Renal pelvis (tissue), 4 donors: ENCODE results near the gene FAAP100. TPM values are rescaled to one million over a fixed set of nuclear protein-coding genes. Genes with fewer than 3 reads are reported as not detected.

ENCODE experiments used
- DNase-seq: peaks from one replicate; pipeline ENCODE4 v3.0.0-alpha.2; 2013
- polyA plus RNA-seq, 3 donors: library from polyadenylated mRNA; unstranded; fragments of 120-200 nt; gene quantifications; one replicate each; pipeline ENCODE4 v1.2.1, GENCODE V29; 2013; ENCODE audit not compliant: insufficient read length in 3 of 3

Gene FAAP100
- polyA plus RNA-seq, 3 donors = 27.1 to 40.7 (median 30.0) TPM

DNA sequence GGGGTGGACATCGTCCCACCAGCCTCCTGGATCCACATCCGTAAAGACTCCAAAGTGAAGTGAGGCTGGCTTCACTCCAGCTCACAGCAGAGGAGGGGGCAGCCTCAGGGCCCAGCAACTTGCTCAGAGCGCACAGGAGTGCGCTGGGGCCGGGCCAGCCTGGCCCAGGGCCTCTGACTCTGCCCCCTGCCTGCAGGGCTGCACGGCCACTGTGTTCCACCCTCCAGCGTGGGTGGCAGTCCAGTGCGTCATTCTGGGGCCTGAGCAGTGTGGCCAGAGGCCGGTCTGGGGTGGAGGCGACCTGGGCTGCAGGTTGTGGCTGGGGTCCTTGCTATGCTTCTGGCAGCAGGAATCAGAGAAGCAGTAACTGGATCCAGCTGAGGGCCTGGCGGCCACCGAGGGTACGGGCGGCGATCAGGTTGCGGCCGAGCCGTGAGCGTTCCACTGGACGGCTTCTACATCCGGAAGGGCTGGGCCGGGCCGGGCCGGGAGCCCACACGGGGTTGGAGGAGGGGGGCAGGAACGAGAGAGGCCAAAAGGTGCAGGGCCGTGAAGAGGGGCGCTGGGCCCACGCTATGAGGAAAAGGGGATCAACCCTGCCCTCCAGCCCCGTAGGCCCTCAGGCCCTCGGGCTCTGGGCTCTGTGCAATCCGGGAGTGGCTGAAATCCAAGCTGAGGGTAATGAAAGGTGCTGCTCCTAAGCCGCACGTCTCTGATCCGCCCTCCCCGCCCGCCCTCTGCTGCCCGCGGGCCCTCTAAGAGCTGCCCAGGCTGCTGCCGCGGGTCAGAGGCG, 24.4 kb downstream of the FAAP100 start, which contains the start of gene FSCN2:
Gene FSCN2, plus strand, starts transcription at position 787 of the 793 bp plus-strand sequence. CDS start 155 bp downstream, outside the sequence.
- no peak for DNase-seq

DNA sequence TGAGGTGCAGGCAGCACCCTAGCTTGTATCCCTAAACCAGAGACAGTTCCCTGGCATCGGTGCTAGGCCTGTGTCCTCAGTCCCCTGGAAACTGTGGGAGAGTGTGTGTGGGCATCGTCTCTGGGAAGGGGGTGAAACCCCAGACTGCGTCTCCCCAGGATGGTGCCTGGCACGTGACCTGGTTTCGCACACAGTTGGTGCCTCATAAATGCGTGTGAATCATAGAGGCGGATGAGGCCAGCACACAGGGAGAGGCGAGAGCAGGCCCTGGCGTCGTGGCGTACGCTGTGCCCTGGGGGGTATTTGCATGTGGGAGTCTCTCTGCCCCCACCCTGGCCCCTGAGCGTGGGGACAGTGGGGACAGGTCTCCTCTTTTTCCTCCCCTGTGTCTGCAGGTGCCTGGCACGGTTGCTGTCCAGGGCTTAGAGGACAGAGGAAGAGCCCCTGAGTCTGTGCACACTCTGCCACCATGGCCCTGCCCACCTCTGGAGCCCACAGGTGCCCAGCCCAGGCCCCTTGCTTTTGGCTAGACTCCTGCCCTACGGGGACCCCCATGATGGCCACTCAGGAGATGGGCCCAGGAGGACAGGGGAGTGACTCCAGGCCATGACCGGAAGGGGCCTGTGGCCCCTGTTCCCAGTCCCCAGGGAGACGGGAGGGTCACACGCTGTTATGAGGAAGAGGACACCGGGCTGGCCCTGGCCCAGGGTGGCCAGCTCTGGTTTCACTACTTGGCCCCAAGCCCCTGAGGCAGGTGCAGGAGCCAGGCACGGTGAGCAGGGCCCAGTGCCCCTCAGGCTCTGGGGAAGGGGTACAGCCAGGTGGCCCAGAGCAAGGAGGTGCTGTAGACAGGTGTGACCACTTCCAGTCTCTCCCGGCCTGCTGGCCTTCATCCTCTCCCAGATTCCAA, 25.2 kb downstream of the FAAP100 start:
- no peak for DNase-seq

DNA sequence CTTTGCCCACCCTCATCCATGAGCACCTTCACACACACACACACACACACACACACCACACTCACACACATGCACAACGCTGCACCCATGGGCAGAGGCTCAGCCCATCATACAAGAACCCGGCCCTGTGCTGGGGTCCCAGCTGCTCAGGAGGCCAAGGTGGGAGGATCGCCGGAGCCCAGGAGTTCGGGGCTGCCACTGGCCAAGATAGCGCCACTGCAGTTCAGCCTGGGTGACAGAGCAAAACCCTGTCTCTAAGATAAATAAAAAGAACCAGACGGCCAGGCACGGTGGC, 27.3 kb downstream of the FAAP100 start:
- no peak for DNase-seq

DNA sequence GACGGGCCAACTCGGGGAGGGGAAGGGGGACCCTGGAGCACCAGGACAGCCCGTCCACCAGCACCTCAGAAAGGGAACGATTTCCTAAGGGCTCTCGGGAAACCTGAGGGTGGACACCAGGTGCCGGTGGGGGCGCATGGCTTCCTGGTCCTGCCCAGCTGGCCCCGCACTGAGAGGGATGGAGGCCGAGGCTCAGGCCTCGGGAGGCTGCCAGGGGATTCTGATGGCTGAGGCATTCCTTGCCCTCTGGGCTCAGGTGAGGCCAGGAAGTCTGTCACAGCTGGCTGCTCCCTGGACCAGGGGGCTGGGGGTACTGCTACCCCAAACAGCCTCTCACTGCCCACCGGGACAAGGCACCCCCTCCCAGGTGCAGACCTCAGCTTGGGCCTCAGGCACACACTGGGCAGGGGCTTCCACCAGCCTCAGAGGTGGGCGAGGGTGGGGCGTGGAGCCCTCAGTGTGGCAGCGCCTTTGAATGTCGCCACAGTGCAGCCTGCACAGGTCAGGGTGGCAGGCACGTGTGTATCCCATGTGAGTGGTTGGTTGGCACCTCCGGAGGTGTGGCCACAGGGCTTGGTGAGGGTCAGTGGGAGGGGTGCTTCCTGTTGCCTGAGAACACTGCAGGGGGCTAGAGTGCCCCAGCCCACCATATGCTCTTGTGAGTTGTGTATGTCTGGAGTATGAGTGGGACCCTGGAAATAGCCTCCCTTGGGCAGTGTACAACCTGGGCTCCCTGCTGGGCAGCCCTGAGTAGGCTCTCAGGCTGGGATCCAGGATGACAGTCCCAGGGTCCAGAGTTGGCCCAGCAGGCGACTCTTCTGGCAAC, 27.9 kb downstream of the FAAP100 start:
- DNase-seq = no peak

DNA sequence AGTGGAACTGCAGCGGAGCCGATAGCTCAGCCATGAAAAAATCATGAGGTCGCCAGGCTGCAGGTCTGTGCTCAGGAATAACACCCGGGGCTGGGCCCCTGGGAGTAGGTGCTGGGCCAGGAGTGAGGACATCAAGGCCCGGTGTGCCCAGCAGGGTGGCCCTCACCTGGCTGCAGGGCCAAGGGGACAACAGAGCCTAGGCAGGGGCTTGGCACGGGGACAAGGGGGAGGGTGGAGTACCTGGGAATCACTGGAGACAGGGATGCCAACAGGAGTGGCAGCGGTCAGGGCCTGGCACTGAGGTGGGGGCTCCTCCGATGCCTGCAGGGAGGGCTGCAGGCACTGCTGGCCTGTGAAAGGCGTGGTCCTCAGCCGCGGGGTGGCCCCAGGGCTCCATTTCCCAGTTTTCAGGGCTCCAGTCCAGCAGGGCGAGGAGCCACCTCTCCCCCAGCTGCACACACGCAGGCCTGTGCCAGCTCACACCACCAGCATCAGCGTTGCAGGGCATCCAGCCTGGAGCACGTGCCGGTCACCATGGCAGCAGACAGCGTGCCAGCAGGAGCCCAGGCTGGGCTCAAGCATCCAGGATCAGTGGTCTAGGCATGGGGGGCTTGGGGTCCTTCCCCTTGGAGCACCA, 28.6 kb downstream of the FAAP100 start:
- no peak for DNase-seq

GRCh38 chr17:81522491-81523401, 29.4 kb downstream of the FAAP100 start:
- DNase-seq = peak; percentile 91

DNA sequence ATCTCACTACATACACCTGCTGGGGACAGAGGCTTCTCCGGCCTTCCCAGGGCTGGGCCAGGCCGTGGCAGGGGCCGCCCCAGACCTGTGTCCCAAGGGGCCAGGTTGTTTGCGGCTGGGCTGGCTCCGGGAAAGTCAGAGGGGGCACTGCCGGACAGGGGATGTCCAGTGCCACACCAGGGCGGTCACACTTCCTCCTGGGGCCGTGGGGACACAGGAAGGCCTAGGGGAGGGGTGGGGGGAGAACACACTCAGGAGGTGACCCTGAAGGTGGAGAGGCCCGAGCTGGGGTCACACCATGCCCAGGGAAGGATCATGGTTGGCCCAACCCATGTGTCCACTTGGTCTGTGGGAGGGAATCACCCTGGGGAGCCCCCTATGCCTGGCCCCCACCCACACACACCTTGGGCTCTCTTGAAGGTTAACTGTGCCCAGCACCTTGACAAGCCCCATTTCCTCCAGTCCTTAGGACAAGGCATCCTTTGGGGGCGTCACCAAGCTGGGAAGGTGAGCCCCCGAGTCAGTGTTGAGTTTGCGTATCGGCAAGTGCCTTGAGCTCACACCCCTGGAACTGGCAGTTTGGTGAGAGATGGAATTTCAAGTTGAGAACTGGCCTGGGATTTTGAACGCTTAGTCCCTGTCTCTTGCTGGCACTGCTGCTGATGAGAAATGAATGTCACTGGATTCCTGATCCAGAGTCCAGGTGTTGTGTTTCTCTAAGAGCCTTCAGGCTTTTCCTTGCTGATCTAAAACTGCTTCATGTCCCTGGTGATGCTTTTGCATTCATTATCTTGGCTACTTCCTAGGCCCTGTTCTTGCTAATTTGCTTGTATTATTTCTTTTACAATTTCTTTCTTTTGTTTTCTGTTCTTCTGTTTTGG, 31.9 kb downstream of the FAAP100 start:
- DNase-seq = no peak

DNA sequence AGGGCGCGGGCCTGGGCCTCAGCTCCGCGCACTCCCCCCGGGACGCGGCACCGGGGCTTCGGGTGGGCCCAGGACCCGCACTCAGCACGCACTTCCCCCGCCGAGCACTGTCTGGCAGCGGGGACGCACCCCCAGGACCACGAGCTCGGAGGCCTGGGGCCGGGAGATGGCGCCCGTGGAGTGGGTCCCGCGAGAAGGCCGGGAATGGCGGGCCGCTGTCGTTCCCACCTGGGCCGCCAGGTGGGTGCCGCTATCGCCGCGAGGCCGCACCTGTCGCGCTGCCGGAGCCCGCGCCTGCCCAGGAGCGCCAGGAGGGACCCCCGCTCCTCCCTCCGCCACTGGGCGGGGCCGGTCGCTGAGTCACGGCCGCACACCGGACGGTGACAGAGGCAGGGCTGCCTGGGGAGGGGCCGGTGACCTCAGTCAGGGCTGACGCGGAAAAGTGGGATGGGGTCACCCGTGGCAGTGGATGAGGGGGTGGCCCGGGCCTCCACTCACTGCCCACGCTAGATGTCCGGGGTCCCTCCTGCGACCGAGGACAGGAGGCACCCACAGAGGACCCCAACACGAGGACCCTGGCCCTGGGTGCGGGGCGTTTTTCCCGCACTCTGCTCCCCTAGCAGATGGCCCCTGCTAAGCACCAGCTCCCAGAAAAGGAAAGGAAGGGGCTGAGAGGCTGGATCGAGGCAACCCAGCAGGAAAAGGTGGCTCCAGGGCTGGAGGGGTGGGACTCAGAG, 32.7 kb downstream of the FAAP100 start:
- no peak for DNase-seq

- DNase-seq = no peak
These were observed 33.3 kb downstream of the FAAP100 start for GRCh38 chr17:81518785-81519283.

GRCh38 chr17:81518113-81518784, 33.9 kb downstream of the FAAP100 start:
- no peak for DNase-seq

DNA sequence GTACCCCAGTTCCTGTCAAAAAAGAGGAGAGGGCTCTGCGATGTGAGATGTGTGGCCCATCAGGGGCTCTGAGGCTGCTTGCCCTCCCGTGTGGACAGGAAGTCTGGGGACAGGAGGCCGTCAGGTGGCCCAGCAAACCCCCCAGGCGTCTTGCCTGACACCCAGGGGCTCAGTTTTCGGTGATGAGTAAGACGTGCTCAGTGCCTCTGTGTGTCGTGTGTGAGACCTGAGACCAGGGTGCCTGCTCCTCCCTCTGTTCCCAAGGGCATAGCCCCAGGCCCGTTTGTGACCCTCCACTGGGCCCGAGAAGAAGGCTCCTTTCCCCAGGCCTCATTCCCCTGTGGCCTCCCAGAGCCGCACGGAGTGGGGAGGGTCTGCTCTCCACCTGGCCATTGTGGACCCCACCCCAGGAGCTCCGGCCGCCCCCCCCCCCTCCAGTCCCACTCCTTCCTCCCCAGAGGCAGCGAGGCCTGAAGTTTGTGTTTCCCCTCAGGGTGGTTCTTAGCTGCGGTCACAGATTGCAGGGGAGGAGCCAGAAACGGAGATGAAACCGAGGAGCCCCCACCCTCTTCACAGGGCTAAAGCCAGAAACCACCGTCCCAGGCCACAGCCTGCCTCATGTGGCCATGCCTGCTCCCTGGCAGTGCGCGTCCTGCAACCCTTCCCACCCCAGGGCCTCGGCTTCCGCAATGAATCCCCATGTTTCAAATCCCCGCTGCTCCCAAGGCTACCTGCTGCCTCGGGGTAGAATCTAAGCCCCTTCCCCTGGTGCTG, 34.6 kb downstream of the FAAP100 start:
- no peak for DNase-seq

DNA sequence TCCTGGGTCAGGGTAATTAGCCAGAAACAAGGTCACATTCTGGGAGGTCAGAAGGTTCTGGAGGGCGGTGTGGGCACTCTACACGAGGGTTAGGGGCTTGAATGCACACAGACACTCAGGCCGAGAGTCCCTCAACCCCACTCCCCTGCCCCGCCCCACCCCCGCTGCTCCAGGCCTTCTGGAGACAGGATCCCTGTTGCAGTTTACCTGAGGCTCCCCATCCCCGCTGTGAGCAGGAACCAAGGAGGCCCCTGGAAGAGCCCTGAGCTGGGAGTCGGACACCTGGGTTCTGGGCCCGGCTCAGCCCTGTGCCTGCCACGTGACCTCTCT, 35.2 kb downstream of the FAAP100 start:
- no peak for DNase-seq

DNA sequence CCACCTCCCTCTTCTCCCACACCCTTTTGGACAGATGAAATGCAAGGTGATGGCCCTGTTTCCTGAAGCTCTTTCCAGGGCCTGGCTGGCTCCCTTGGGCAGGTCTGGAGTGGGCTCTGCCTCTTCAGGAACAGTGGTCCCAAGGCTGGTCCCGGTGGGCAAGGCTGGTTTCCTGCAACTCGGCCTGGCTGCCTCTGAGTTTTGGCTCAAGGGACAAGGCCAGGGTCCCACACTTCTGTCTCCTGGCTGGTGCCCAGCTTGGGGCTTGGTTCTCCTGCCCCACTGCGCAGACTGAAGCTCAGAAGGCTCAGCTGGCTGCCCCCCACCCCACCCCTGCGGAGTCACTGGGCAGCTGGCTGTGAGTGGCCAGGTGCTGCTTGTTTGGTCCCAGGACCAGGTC, 35.7 kb downstream of the FAAP100 start:
- no peak for DNase-seq

- no peak for DNase-seq
These were observed 36.6 kb downstream of the FAAP100 start for GRCh38 chr17:81515530-81516041.

- no peak for DNase-seq
These were observed 37.2 kb downstream of the FAAP100 start for GRCh38 chr17:81514739-81515529.

GRCh38 chr17:81514489-81514738, 37.7 kb downstream of the FAAP100 start:
- no peak for DNase-seq
